Measurements from ENCODE around the gene ARID5A. TPM values are rescaled to one million over a fixed set of nuclear protein-coding genes. Genes with fewer than 3 reads are reported as not detected.
A peak's percentile ranks its signal among the peaks of the same experiment; 100 is the strongest.

Gene ARID5A
- total RNA-seq, 5 donors from 2014 or later (not counting 1 experiment from before 2014, with no cell fraction given), result 105 to 140 (median 116) TPM

GRCh38 chr2:96506907-96507240 lies 29.7 kb upstream of the ARID5A start:
- Mint-ChIP-seq H3K36me3 (no peaks in the 10 kb centered on the region), H3K27ac (no peak overlapping the region), H3K9me3 (no peaks in the 10 kb centered on the region), H3K4me1 (peaks cover 14 to 20% (median 17%) of the 10 kb centered on the region in 3 donors), H3K27me3 (peaks cover 3 to 17% of the 10 kb centered on the region in 2 donors), H3K4me3 (no peak overlapping the region)
- Histone ChIP-seq H3K4me1 (ENCODE audit: control insufficient read depth in 1 of 2, extremely low read depth in 1 of 2, insufficient read depth in 2 of 2, low read length in 2 of 2) (peaks cover 3 to 28% of the 10 kb centered on the region in 2 experiments), H3K27ac (ENCODE audit: low read length) (no peak overlapping the region), H3K36me3 (ENCODE audit: control insufficient read depth in 2 of 2, extremely low read depth in 1 of 2, insufficient read depth in 1 of 2, low read length in 1 of 2) (no peaks in the 10 kb centered on the region), H3K4me3 (ENCODE audit: control insufficient read depth in 1 of 2, extremely low read depth in 1 of 2, low read length in 1 of 2) (no peak overlapping the region), H3K27me3 (replicated peaks in 1 of 2; ENCODE audit: control insufficient read depth in 2 of 2, extremely low read depth in 1 of 2, insufficient read depth in 2 of 2, low read length in 1 of 2) (peaks cover 0 to 45% of the 10 kb centered on the region in 2 experiments), H3K9me3 (no peaks in the 10 kb centered on the region)
- POLR2A ChIA-PET, result no interaction called here
- CTCF ChIA-PET, result interaction anchor here in 1 of 2 donors (0.8 kb wide), 1 partner anchor 101 kb away, joined by 3 read pairs; no protein-coding TSS in a partner anchor
- WGBS (ENCODE audit: insufficient coverage), result 96% methylated on average over 6 of the region's 7 CpGs
- peak in 1 of 35 experiments; percentile 8 for DNase-seq
- no peak for ATAC-seq (replicated peaks in 1 of 4)

GRCh38 chr2:96507957-96508520 lies 28.5 kb upstream of the ARID5A start:
- H3K27me3 Mint-ChIP-seq, result peaks cover 5 to 14% of the 10 kb centered on the region in 2 donors
- Histone ChIP-seq H3K27me3 (replicated peaks in 1 of 2; ENCODE audit: control insufficient read depth in 2 of 2, extremely low read depth in 1 of 2, insufficient read depth in 2 of 2, low read length in 1 of 2) (peaks cover 0 to 36% of the 10 kb centered on the region in 2 experiments), H3K9me3 (no peaks in the 10 kb centered on the region), H3K4me1 (ENCODE audit: control insufficient read depth in 1 of 2, extremely low read depth in 1 of 2, insufficient read depth in 2 of 2, low read length in 2 of 2) (peaks cover 2 to 21% of the 10 kb centered on the region in 2 experiments), H3K36me3 (ENCODE audit: control insufficient read depth in 2 of 2, extremely low read depth in 1 of 2, insufficient read depth in 1 of 2, low read length in 1 of 2) (no peaks in the 10 kb centered on the region), H3K27ac (ENCODE audit: low read length) (no peak overlapping the region), H3K4me3 (ENCODE audit: control insufficient read depth in 1 of 2, extremely low read depth in 1 of 2, low read length in 1 of 2) (peak overlapping the region; percentile 37 to 52)
- DNase-seq (peak; percentile 71 to 94 (median 86)), ATAC-seq (replicated peaks in 1 of 4) (peak; percentile 96 to 99 (median 97))
- ChIA-PET CTCF (interaction anchor here in 1 of 2 donors (2.2 kb wide), 1 partner anchor 101 kb away, joined by 8 read pairs; no protein-coding TSS in a partner anchor), POLR2A (no interaction called here)
- H3K36me3 Mint-ChIP-seq, result no peaks in the 10 kb centered on the region
- WGBS (ENCODE audit: insufficient coverage), result 10% methylated on average over 27 of the region's 38 CpGs
- H3K27ac Mint-ChIP-seq, result peak overlapping the region in 1 of 2 donors; percentile 27
- H3K4me1 Mint-ChIP-seq, result peaks cover 9 to 16% (median 13%) of the 10 kb centered on the region in 3 donors
- no peaks in the 10 kb centered on the region for H3K9me3 Mint-ChIP-seq
- peak overlapping the region; percentile 63 to 71 (median 69) for H3K4me3 Mint-ChIP-seq

- 71% methylated on average over 25 of the region's 26 CpGs for WGBS (ENCODE audit: insufficient coverage)
- no peak overlapping the region for H3K27ac ChIP-seq (ENCODE audit: low read length)
- DNase-seq (no peak), ATAC-seq (replicated peaks in 1 of 4) (no peak)
- no peaks in the 10 kb centered on the region for H3K36me3 Mint-ChIP-seq
- no peak overlapping the region for H3K27ac Mint-ChIP-seq
- peaks cover 5 to 14% of the 10 kb centered on the region in 2 donors for H3K27me3 Mint-ChIP-seq
- H3K27me3 ChIP-seq (replicated peaks in 1 of 2; ENCODE audit: control insufficient read depth in 2 of 2, extremely low read depth in 1 of 2, insufficient read depth in 2 of 2, low read length in 1 of 2), result peaks cover 0 to 30% of the 10 kb centered on the region in 2 experiments
- H3K4me3 Mint-ChIP-seq, result peak overlapping the region in 1 of 3 donors; percentile 47
- H3K36me3 ChIP-seq (ENCODE audit: control insufficient read depth in 2 of 2, extremely low read depth in 1 of 2, insufficient read depth in 1 of 2, low read length in 1 of 2), result no peaks in the 10 kb centered on the region
- peak overlapping the region in 1 of 2 donors; percentile 37 for H3K4me3 ChIP-seq (ENCODE audit: control insufficient read depth in 1 of 2, extremely low read depth in 1 of 2, low read length in 1 of 2)
- ChIA-PET CTCF (interaction anchor here (0.9 to 2.2 kb wide), 2 partner anchors 98 to 101 kb away, joined by 3 to 8 read pairs; no protein-coding TSS in a partner anchor), POLR2A (no interaction called here)
- H3K4me1 ChIP-seq (ENCODE audit: control insufficient read depth in 1 of 2, extremely low read depth in 1 of 2, insufficient read depth in 2 of 2, low read length in 2 of 2), result peaks cover 2 to 21% of the 10 kb centered on the region in 2 experiments
- no peaks in the 10 kb centered on the region for H3K9me3 Mint-ChIP-seq
- H3K4me1 Mint-ChIP-seq, result peaks cover 9 to 16% (median 13%) of the 10 kb centered on the region in 3 donors
- no peaks in the 10 kb centered on the region for H3K9me3 ChIP-seq
These were observed 27.9 kb upstream of the ARID5A start for GRCh38 chr2:96508521-96509113.

GRCh38 chr2:96509114-96509846 lies 27.3 kb upstream of the ARID5A start:
- Histone ChIP-seq H3K4me3 (ENCODE audit: control insufficient read depth in 1 of 2, extremely low read depth in 1 of 2, low read length in 1 of 2) (no peak overlapping the region), H3K4me1 (ENCODE audit: control insufficient read depth in 1 of 2, extremely low read depth in 1 of 2, insufficient read depth in 2 of 2, low read length in 2 of 2) (peaks cover 2 to 21% of the 10 kb centered on the region in 2 experiments), H3K36me3 (ENCODE audit: control insufficient read depth in 2 of 2, extremely low read depth in 1 of 2, insufficient read depth in 1 of 2, low read length in 1 of 2) (no peaks in the 10 kb centered on the region), H3K27ac (ENCODE audit: low read length) (no peak overlapping the region), H3K27me3 (replicated peaks in 1 of 2; ENCODE audit: control insufficient read depth in 2 of 2, extremely low read depth in 1 of 2, insufficient read depth in 2 of 2, low read length in 1 of 2) (peaks cover 0 to 27% of the 10 kb centered on the region in 2 experiments), H3K9me3 (no peaks in the 10 kb centered on the region)
- peaks cover 9 to 16% (median 13%) of the 10 kb centered on the region in 3 donors for H3K4me1 Mint-ChIP-seq
- peak in 1 of 4 experiments; percentile 20 for ATAC-seq (replicated peaks in 1 of 4)
- peak overlapping the region in 1 of 3 donors; percentile 47 for H3K4me3 Mint-ChIP-seq
- DNase-seq, result peak in 15 of 35 experiments; percentile 22 to 61 (median 32)
- CTCF ChIA-PET, result interaction anchor here (0.9 to 2.2 kb wide), 2 partner anchors 98 to 102 kb away, joined by 3 to 8 read pairs; no protein-coding TSS in a partner anchor
- no peaks in the 10 kb centered on the region for H3K9me3 Mint-ChIP-seq
- 57% methylated on average over 17 of the region's 32 CpGs for WGBS (ENCODE audit: insufficient coverage)
- POLR2A ChIA-PET, result no interaction called here
- H3K36me3 Mint-ChIP-seq, result no peaks in the 10 kb centered on the region
- H3K27me3 Mint-ChIP-seq, result peaks cover 5 to 14% of the 10 kb centered on the region in 2 donors
- H3K27ac Mint-ChIP-seq, result no peak overlapping the region

- Histone ChIP-seq H3K4me1 (ENCODE audit: control insufficient read depth in 1 of 2, extremely low read depth in 1 of 2, insufficient read depth in 2 of 2, low read length in 2 of 2) (peaks cover 2 to 21% of the 10 kb centered on the region in 2 experiments), H3K27me3 (replicated peaks in 1 of 2; ENCODE audit: control insufficient read depth in 2 of 2, extremely low read depth in 1 of 2, insufficient read depth in 2 of 2, low read length in 1 of 2) (peaks cover 0 to 30% of the 10 kb centered on the region in 2 experiments), H3K27ac (ENCODE audit: low read length) (no peak overlapping the region), H3K36me3 (ENCODE audit: control insufficient read depth in 2 of 2, extremely low read depth in 1 of 2, insufficient read depth in 1 of 2, low read length in 1 of 2) (no peaks in the 10 kb centered on the region), H3K9me3 (no peaks in the 10 kb centered on the region), H3K4me3 (ENCODE audit: control insufficient read depth in 1 of 2, extremely low read depth in 1 of 2, low read length in 1 of 2) (no peak overlapping the region)
- peak in 1 of 35 experiments; percentile 23 for DNase-seq
- H3K4me1 Mint-ChIP-seq, result peaks cover 9 to 16% (median 13%) of the 10 kb centered on the region in 3 donors
- no peaks in the 10 kb centered on the region for H3K9me3 Mint-ChIP-seq
- CTCF ChIA-PET, result no interaction called here
- no peak for ATAC-seq (replicated peaks in 1 of 4)
- peak overlapping the region in 1 of 2 donors; percentile 48 for H3K27ac Mint-ChIP-seq
- no peak overlapping the region for H3K4me3 Mint-ChIP-seq
- no peaks in the 10 kb centered on the region for H3K36me3 Mint-ChIP-seq
- peaks cover 5 to 14% of the 10 kb centered on the region in 2 donors for H3K27me3 Mint-ChIP-seq
- WGBS (ENCODE audit: insufficient coverage), result no CpG with 5 or more reads among the region's 11 CpGs
- POLR2A ChIA-PET, result no interaction called here
These were observed 26.7 kb upstream of the ARID5A start for GRCh38 chr2:96509847-96510230.

All from T-cell (primary cell).